ENCODE measurements around the gene TMEM184B. TPM values are rescaled to one million over a fixed set of nuclear protein-coding genes. Genes with fewer than 3 reads are reported as not detected.

The TMEM184B gene
- total and polyA plus RNA-seq, 4 donors: 7.5 to 12.6 (median 9.9) TPM

GRCh38 chr22:38264322-38264843 is 8.4 kb downstream of the TMEM184B start:
- H3K9ac ChIP-seq (ENCODE audit: low read depth in 1 of 2, low read length in 2 of 2): no peak overlapping the region
- 93% methylated on average over 6 of the region's 6 CpGs for WGBS
- no peak overlapping the region for H3K4me3 ChIP-seq (ENCODE audit: low read depth in 1 of 3, low read length in 3 of 3)
- no peak for DNase-seq (ENCODE audit: low spot score)
- H3K9me3 ChIP-seq (ENCODE audit: control insufficient read depth in 4 of 4, low read length in 3 of 4): no peaks in the 10 kb centered on the region
- H3K27me3 ChIP-seq (ENCODE audit: control insufficient read depth in 4 of 4, insufficient read depth in 4 of 4, low read length in 3 of 4): no peaks in the 10 kb centered on the region
- no peak overlapping the region for H3K27ac ChIP-seq (ENCODE audit: low read depth in 1 of 2, low read length in 2 of 2)
- TF ChIP-seq NR2F2 (IDR thresholded peaks at IDR 0.05): no peak
- no peak for TF ChIP-seq HNF4A (conservative IDR thresholded peaks at IDR 0.05)
- no peak for TF ChIP-seq FOXA1 (IDR thresholded peaks at IDR 0.05)
- no peak for TF ChIP-seq JUND (IDR thresholded peaks at IDR 0.05)
- no peak for TF ChIP-seq CTCF (IDR thresholded peaks at IDR 0.05; ENCODE audit: low read depth, low read length, missing input control)
- no peak for TF ChIP-seq MAX (IDR thresholded peaks at IDR 0.05)
- no peak for TF ChIP-seq RAD21 (IDR thresholded peaks at IDR 0.05)
- TF ChIP-seq ATF3 (IDR thresholded peaks at IDR 0.05): no peak
- no peak for TF ChIP-seq FOXA2 (IDR thresholded peaks at IDR 0.05)
- no peak for TF ChIP-seq REST (IDR thresholded peaks at IDR 0.05)
- no peak for TF ChIP-seq RXRA (IDR thresholded peaks at IDR 0.05)
- TF ChIP-seq TAF1 (conservative IDR thresholded peaks at IDR 0.05): no peak
- no peak for TF ChIP-seq HNF4G (IDR thresholded peaks at IDR 0.05)
- no peak for TF ChIP-seq ZBTB33 (IDR thresholded peaks at IDR 0.05)
- no peak for TF ChIP-seq SP1 (IDR thresholded peaks at IDR 0.05)
- no peak for TF ChIP-seq EGR1 (IDR thresholded peaks at IDR 0.05; ENCODE audit: low read depth in 2 of 2)
- TF ChIP-seq GABPA (IDR thresholded peaks at IDR 0.05 in 1 of 2, conservative IDR thresholded peaks at IDR 0.05 in 1 of 2): no peak
- TF ChIP-seq YY1 (IDR thresholded peaks at IDR 0.05): no peak
- no peaks in the 10 kb centered on the region for H3K36me3 ChIP-seq (ENCODE audit: control insufficient read depth in 4 of 4, insufficient read depth in 3 of 4, low read depth in 1 of 4, low read length in 3 of 4)
- peaks cover 0 to 14% (median 1%) of the 10 kb centered on the region in 4 donors for H3K4me1 ChIP-seq (ENCODE audit: control insufficient read depth in 4 of 4, insufficient read depth in 4 of 4, low read length in 3 of 4)

All from liver (tissue), 9 donors.